NCI-H2029 treated with DMSO at 0.1 percent for 48 hours (cell line): ENCODE data around the gene FIBCD1.
"Not testable (repeated sequence)": the region's sequence is repeated elsewhere in the genome, so short reads cannot be mapped to it uniquely, and the experiment has no call there.

Experiments
- DNase-seq: peaks from one replicate; lab custom pipeline; 2025; lab: John Stamatoyannopoulos, UW

The FIBCD1 gene

GRCh38 chr9:130973686-130974281, 34.7 kb upstream of the FIBCD1 start:
- DNase-seq, result no peak

GRCh38 chr9:130972957-130973685, 34.1 kb upstream of the FIBCD1 start:
- no peak for DNase-seq

- no peak for DNase-seq
Observed at GRCh38 chr9:130972277-130972956, 33.4 kb upstream of the FIBCD1 start.

GRCh38 chr9:130971294-130971849, 32.3 kb upstream of the FIBCD1 start:
- no peak for DNase-seq

- DNase-seq, result no peak
Observed at GRCh38 chr9:130970855-130971254, 31.8 kb upstream of the FIBCD1 start.

- no peak for DNase-seq
Observed at GRCh38 chr9:130970052-130970451, 31.0 kb upstream of the FIBCD1 start.

- no peak for DNase-seq
Observed at GRCh38 chr9:130965680-130966079, 26.6 kb upstream of the FIBCD1 start.

GRCh38 chr9:130963916-130964315, 24.9 kb upstream of the FIBCD1 start:
- no peak for DNase-seq

- no peak for DNase-seq
Observed at GRCh38 chr9:130963337-130963908, 24.4 kb upstream of the FIBCD1 start.

- no peak for DNase-seq
Observed at GRCh38 chr9:130962418-130963316, 23.6 kb upstream of the FIBCD1 start.

- no peak for DNase-seq
Observed at GRCh38 chr9:130961511-130962300, 22.7 kb upstream of the FIBCD1 start.

- no peak for DNase-seq
Observed at GRCh38 chr9:130960522-130961378, 21.7 kb upstream of the FIBCD1 start.

GRCh38 chr9:130959809-130960334, 20.8 kb upstream of the FIBCD1 start:
- DNase-seq, result no peak

GRCh38 chr9:130958564-130958963, 19.5 kb upstream of the FIBCD1 start:
- not testable (repeated sequence) for DNase-seq

- DNase-seq, result no peak
Observed at GRCh38 chr9:130957451-130958203, 18.6 kb upstream of the FIBCD1 start.

- DNase-seq, result no peak
Observed at GRCh38 chr9:130956636-130957450, 17.8 kb upstream of the FIBCD1 start.

- no peak for DNase-seq
Observed at GRCh38 chr9:130955947-130956621, 17.0 kb upstream of the FIBCD1 start.
